ENCODE data around the gene ADCY7.
"Not testable (repeated sequence)": the region's sequence is repeated elsewhere in the genome, so short reads cannot be mapped to it uniquely, and the experiment has no call there.

Gene ADCY7

DNA sequence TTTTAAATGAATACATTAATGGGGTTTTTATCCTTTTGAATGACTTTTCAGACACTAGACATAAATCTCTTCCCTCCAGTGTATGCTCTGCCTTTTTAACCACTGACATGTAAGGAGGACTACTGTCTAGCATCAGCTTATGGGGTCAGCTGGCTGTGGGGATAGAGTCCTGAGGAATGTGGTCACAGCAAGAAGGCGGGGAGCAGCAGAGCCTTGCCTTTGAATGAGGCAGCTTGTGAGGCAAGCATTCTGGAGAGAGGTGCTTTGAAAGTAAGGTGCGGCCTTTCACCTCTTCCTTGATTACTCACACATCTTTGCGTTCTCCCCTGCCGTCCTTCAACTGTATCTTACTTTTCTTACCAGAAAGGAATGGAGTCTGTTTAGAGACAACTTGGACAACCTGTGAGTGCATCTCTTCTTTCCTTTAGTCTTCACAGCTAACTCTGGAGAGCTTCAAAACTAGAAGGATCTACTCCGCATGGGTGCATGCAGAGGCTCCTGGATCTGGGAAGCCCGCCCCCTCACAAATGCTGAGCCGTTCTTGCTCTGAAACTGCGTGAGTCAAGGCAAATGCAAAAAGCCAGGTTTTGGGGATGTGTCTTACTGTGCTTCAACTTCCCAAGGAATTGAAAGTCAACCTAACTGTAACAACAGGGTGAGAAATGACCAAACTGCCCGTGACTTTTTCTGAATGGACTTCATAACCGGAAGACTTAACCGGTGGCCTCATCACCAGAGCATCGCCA is 49.9 kb downstream of the ADCY7 start:
- no peak for DNase-seq

- no peak for DNase-seq
Observed at GRCh38 chr16:50316848-50317630, 50.7 kb downstream of the ADCY7 start.

DNA sequence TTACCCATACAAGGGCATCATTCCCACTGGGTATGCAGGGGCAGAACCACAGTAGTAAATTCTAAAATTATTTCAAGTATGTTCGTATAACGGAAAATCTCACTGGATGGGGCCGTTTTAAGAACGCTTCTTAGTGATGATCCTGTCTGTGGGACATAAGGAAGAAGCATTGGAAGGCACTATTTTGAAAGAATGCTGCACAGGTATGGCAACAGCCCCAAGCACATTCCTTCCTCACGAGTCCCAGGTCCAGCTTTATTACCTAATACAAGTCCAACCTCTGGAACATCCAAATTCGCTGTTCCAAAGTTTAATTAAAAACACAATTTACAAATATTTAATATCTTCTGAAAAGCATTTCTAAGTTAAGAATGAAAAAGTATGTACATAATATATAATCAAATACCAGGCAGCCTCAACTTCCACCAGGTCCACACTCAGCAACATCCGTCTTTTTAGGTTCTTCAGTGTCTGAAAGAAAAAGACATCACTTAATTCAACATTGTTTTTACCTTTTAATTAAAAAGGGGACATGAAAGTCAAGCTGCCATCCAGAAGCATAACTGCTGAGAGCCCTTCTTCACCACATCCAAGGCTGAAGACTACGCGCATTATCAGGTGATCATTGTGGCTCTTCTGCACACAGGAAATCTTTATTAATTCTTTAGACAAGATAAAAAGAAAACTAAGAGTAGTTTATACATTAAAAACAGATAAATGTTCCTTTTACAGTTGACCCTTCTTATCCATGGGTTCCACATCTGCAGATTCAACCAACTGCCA is 52.6 kb downstream of the ADCY7 start:
- no peak for DNase-seq

DNA sequence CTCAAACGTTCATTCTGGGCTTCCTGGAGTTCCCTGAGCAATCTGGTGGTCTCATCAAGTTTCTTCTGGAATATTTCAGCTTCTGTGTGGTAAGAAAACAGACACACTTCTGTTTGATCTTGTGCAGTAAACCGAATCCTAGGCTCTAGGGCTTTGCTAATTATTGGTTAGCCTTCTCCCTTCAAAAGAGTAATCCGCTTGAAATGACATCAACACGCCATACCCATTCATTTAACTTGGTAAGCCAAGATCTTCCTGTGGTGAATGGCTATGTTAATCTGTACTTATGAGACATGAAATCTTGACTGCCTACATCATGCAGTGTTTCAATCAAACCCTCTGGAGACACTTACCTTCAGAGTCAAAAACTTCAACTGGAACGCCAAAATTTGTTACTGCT is 54.0 kb downstream of the ADCY7 start:
- DNase-seq: no peak

- no peak for DNase-seq
Observed at GRCh38 chr16:50322333-50322732, 56.0 kb downstream of the ADCY7 start.

- DNase-seq: no peak
Observed at GRCh38 chr16:50323335-50324011, 57.1 kb downstream of the ADCY7 start.

DNA sequence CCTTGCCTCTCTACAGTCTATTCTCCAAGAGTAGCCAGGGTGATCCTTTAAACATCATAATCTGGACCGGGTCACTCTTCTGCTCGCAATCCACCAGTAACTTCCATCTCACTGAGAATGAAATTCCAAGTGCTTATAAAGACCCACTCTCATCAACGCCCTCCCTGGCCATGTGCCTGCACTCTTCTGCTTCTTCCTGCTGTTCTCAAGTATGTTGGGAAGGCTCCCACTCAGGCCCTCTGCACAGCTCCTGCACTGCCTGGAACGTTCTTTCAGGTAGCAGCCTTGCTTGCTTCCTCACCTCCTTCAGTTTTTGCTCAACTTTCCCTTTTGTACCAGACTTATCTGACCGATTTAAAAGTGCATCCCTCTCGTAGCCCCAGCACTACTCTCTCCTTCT is 58.0 kb downstream of the ADCY7 start:
- no peak for DNase-seq

GRCh38 chr16:50326264-50326663 is 59.9 kb downstream of the ADCY7 start:
- DNase-seq: no peak

DNA sequence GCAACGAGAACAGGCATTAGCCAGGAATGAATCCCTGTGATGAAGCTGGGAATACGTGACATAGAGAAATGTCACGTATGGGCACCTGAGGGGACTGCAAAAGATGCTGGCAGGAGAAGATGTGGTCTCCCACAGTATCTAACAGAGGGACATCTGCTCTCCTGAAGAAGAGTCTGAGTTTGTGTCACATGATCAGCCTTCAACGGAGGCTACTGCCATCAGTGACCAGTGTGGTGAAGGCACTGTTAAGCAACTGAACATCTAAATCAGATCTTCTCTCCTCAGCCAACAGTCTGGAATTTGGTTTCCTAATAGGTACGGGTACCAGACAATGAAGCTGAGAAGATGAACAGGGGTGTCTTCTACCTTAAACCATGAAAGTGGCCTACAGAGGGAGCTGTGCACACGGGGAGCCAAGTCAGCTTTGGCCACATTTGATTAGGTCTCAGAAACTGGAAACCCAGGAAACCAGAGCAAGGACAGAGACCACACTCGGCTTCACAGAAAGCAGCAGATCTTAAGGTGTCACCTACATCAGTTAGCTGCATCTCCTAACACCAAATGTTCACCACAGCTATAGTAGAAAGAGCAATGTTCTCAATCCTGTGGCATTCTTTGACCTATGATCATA is 60.6 kb downstream of the ADCY7 start:
- peak; percentile 71 for DNase-seq

DNA sequence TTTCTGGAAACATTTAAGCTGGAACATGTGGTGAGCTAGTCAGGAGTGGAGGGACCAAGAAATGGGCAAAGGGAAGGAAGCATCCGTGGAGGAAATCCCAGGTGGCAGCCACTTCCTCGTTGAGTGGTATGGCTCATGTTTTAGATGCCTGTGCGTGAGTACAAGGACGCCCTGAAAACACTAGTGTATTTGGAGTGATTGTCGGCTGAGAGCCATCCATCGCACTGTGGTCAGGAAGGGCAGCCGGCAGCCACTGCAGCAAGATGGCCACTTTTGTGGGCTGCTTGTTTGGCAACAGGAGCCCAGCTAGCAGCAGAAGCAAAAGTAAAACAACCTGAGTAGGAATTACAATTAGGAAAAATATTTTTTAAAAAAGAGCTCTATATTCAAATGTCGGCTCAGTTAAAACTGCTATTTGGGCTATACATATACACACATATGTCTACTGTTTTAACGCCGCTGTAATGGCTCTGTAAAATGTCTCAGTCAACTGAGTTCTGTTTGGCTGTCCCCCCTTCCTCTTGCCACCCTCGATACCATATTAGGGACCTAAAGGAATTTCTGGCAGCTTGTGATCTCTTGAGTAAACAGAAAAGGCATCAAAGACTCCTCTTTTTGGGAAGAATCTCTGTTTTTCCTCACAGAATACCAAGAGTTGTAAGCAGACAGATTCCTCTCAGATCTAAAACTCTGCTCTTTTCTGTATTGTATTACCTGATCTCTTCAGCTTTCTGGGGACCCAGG is 63.3 kb downstream of the ADCY7 start:
- no peak for DNase-seq

GRCh38 chr16:50331570-50331969 is 65.2 kb downstream of the ADCY7 start:
- no peak for DNase-seq

- no peak for DNase-seq
Observed at GRCh38 chr16:50332599-50332998, 66.2 kb downstream of the ADCY7 start.

GRCh38 chr16:50334106-50334975 is 68.0 kb downstream of the ADCY7 start:
- DNase-seq: no peak

GRCh38 chr16:50335196-50335958 is 69.0 kb downstream of the ADCY7 start:
- peak; percentile 36 for DNase-seq

DNA sequence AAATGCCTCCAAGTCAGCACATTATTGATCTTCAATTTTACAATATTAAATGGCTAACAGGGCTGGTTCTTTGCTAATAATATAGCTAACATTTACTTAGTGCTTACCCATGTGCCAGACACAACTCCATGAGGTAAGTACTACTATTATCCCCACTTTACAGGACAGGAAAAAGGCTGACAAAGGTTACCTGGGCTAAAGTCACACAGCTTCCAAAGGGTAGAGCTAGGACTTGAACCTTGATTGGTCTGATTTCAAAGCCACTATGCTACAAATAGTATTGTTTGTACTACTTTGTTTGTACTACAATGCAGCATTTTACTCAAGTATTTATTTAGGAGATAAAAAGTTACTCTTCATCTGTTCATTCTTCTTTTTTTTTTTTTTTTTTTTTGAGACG is 70.5 kb downstream of the ADCY7 start:
- DNase-seq: no peak

- no peak for DNase-seq
Observed at GRCh38 chr16:50338371-50339231, 72.2 kb downstream of the ADCY7 start.

GRCh38 chr16:50340578-50340977 is 74.2 kb downstream of the ADCY7 start:
- no peak for DNase-seq

DNA sequence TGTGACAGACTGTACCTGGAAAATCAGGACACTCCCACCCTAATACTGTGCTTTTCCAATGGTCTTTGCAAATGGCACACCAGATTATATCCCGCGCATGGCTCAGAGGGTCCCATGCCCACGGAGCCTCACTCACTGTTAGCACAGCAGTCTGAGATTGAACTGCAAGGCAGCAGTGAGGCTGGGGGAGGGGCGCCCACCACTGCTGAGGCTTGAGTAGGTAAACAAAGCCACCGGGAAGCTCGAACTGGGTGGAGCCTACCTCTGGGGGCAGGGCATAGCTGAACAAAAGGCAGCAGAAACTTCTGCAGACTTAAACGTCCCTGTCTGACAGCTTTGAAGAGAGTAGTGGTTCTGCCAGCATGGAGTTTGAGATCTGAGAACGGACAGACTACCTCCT is 77.2 kb downstream of the ADCY7 start:
- not testable (repeated sequence) for DNase-seq

GRCh38 chr16:50345210-50345609 is 78.9 kb downstream of the ADCY7 start:
- not testable (repeated sequence) for DNase-seq
